Stimulated activated CD4-positive, alpha-beta T cell treated with anti-CD3 and anti-CD28 coated beads, Interleukin-1b, Interleukin-23, amount 100 ng/mL, for 4 hours (primary cell): ENCODE data around the gene ZBED1.
"Not testable (repeated sequence)": the region's sequence is repeated elsewhere in the genome, so short reads cannot be mapped to it uniquely, and the experiment has no call there.

Experiments used
- DNase-seq, 2 donors: peaks; one replicate each; pipeline ENCODE4 v3.0.0-alpha.2; 2020; ENCODE audit warnings: low read depth in 2 of 2

ZBED1 gene

DNA sequence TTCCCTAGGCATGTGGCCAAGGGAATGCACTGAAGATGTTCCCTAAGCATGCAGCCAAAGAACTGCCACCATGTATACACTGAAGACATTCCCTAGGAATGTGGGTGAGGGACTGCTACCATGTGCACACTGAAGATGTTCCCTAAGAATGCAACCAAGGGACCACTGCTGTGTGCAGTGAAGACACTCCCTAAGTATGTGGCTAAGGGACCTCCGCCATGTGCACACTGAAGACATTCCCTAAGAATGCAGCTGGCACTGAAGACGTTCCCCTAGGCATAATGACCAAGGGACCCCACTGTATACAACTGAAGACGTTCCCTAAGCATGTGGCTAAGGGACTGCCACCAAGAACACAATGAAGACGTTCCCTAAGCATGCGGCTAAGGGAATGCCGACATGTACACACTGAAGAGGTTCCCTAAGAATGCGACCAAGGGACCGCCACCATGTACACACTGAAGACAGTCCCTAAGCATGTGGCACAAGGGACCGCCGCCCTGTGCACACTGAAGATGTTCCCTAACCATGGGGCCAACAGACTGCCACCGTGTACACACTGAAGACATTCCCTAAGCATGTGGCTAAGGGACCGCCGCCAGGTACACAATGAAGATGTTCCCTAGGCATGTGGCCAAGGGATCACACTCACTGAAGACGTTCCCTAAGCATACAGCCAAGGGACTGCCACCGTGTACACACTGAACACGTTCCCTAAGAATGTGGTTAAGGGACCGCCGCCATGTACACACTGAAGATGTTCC lies 25.6 kb downstream of the ZBED1 start:
- DNase-seq, result no peak

GRCh38 chrX:2474280-2474962 lies 26.4 kb downstream of the ZBED1 start:
- no peak for DNase-seq

GRCh38 chrX:2473064-2473463 lies 27.7 kb downstream of the ZBED1 start:
- not testable (repeated sequence) for DNase-seq

DNA sequence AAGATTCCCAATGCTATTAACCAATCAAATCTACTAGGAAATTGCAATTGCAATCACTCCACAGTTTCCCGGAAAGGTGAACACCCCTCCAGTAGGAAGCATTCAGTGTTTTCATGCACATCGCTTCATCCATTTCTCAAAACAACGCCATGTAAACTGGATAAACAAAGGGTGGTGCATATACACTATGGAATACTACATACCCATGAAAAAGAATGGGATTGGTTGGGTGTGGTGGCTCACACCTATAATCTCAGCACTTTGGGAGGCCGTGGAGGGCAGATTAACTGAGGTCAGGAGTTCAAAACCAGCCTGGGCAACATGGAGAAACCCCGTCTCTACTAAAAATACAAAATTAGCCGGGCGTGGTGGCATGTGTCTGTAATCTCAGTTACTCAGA lies 29.1 kb downstream of the ZBED1 start:
- no peak for DNase-seq

- not testable (repeated sequence) for DNase-seq
Measured at GRCh38 chrX:2471126-2471525, 29.6 kb downstream of the ZBED1 start.

DNA sequence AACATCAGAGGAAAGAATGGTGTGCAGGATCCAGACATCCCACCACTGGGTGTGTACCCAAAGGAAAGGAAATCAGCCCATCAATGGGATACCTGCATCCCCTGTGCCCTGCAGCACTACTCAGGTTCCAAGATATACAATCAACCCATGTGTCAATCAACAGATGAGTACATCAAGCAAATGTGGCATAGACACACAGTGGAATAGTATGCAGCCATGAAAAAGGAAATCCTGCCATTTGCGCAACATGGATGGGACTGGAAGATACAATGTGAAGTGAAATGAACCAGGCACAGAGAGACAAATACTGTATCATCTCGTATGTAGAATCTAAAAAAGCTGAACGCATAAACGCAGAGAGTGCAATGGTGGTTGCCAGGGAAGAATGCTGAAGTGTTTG lies 30.9 kb downstream of the ZBED1 start:
- DNase-seq, result not testable (repeated sequence)

DNA sequence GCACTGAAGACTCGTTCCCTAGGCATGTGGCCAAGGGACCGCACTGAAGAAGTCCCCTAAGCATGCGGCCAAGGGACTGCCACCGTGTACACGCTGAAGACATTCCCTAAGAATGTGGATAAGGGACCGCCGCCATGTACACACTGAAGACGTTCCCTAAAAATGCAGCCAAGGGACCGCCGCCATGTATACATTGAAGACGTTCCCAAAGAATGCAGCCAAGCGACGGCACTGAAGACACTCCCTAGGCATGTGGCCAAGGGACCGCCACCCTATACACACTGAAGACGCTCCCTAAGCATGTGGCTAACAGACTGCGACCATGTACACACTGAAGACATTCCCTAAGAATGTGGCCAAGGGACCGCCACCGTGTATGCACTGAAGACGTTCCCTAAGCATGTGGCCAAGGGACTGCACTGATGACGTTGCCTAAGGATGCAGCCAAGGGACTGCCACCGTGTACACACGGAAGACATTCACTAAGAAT lies 31.5 kb downstream of the ZBED1 start:
- no peak for DNase-seq

- no peak for DNase-seq
Measured at GRCh38 chrX:2468261-2469195, 32.2 kb downstream of the ZBED1 start.

- DNase-seq, result no peak
Measured at GRCh38 chrX:2466876-2467656, 33.7 kb downstream of the ZBED1 start.

DNA sequence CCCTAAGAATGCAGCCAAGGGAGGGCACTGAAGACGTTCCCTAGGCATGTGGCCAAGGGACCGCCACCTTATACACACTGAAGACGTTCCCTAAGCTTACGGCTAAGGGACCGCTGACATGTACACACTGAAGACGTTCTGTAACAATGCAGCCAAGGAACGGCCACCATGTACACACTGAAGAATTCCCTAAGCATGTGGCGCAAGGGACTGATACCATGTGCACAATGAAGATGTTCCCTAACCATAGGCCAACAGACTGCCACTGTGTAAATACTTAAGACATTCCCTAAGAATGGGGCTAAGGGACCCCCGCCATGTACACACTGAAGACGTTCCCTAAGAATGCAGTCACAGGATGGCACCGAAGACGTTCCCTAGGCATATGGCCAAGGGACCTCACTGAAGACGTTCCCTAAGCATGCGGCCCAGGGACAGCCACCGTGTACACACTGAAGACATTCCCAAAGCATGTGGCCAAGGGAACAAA lies 36.1 kb downstream of the ZBED1 start:
- DNase-seq, result no peak

- DNase-seq, result no peak
Measured at GRCh38 chrX:2463973-2464676, 36.7 kb downstream of the ZBED1 start.

GRCh38 chrX:2463481-2463880 lies 37.3 kb downstream of the ZBED1 start:
- not testable (repeated sequence) for DNase-seq

DNA sequence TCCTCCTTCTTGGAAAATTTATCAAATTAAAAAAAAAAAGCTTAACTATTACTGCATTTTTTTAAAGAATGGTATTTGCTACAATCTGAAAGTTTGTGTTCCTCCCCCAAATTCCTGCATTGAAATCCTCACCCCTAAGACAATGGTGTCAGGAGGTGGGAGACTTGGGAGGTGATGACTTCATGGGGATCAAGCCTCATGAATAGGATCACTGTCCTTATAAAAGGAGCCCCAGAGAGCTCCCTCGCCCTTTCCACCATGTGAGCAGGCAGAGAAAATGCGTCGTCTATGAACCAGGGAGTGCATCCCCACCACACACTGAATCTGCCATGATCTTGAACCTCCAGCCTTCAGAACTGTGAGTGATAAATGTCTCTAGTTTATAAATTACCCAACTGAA lies 38.0 kb downstream of the ZBED1 start:
- no peak for DNase-seq

DNA sequence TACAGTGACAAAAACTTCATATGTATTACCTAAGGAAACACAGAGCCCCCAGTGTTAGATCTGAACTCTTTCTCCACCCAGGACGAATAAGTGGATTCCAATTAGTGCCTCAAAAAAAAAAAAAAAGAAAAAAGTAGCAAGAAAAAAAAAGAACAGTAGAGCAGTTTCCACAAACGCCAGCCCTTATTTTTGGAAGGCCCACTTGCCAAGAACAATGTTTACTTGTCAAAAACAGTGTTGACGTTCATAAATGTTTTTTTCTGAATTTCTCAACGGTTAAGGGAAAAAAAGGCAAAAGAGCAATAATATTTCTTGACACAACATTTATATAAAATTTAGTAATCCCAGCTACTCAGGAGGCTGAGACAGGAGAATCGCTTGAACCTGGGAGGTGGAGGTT lies 38.7 kb downstream of the ZBED1 start:
- DNase-seq, result no peak

DNA sequence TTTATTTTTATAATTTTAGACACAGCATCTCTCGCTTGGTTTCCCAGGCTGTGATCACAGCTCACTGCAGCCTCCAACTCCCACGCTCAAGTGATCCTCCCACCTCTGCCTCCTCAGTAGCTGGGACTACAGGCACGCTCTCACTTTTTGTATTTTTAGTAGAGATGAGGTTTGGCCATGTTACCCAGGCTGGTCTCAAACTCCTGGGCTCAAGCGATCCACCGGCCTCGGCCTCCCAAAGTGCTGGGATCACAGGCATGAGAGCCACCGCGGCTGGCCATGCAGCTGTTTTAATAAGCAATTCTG lies 39.1 kb downstream of the ZBED1 start:
- no peak for DNase-seq

- not testable (repeated sequence) for DNase-seq
Measured at GRCh38 chrX:2460821-2461710, 39.7 kb downstream of the ZBED1 start.

DNA sequence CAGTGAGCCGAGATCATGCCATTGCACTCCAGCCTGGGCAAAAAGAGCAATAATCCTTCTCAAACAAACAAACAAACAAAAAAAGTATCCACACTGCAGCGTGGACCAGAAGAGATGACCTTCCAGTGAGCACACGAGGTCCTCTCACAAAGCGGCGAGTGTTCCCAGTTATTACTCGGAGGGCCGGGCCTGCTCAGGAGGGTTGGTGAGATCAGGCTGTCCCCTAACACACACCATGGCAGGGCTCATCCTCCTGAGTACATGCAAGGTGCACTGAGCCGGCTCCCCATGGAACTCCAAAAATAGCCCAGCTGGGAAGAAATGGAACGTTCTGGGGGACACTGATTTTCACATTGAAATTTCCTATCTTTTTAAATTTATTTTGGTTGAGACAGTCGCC lies 40.7 kb downstream of the ZBED1 start:
- not testable (repeated sequence) for DNase-seq

GRCh38 chrX:2458309-2458708 lies 42.5 kb downstream of the ZBED1 start:
- DNase-seq, result no peak

DNA sequence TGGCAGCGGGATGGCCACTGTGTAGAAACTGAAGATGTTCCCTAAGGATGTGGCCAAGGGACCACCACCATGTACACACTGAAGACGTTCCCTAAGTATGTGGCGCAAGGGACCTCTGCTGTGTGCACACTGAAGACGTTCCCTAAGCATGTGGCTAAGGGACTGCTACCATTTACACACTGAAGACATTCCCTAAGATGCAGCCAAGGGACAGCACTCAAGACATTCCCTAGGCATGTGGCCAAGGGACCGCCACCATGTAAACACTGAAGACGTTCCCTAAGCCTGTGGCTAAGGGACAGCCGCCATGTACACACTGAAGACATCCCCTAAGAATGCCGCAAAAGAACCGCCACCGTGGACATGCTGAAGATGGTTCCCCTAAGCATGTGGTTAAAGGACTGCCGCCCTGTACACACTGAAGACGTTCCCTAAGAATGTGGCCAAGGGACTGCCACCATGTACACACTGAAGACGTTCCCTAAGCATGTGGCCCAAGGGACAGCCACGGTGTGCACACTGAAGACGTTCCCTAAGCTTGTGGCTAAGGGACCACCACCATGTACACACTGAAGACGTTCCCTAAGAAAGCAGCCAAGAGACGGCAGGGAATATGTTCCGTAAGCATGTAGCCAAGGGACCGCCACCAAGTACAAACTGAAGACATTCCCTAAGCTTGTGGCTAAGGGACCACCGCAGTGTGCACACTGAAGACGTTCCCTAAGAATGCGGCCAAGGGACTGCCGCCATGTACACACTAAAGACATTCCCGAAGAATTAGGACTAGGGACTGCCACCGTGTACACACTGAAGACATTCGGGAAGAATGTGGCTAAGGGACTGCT lies 43.3 kb downstream of the ZBED1 start:
- DNase-seq, result no peak
